CD14-positive monocyte (primary cell): Measurements from ENCODE around the gene PPFIA4. TPM values are rescaled to one million over a fixed set of nuclear protein-coding genes. Genes with fewer than 3 reads are reported as not detected.

Experiments
- DNase-seq, 3 donors: peaks; one replicate each; pipeline ENCODE4 v3.0.0-alpha.2; 2011 to 2022
- H2AFZ ChIP-seq: 2 replicates; pipeline ENCODE4 v1.6.0; 2012; ENCODE audit warnings: mild to moderate bottlenecking, low read depth, low read length, inconsistent platforms; ENCODE audit not compliant: insufficient read depth, poor library complexity, severe bottlenecking
- H3K27ac ChIP-seq, 2 donors: 1 replicate in 1 of 2; 2 replicates in 1 of 2; pipeline ENCODE4 v1.5.1; 2012 to 2013; ENCODE audit warnings: low read length in 2 of 2, control low read depth in 1 of 2, inconsistent platforms in 1 of 2, low read depth in 1 of 2, mild to moderate bottlenecking in 1 of 2
- H3K27me3 ChIP-seq, 2 donors: one replicate each; pipeline versions ENCODE4 v1.6.0 to v1.6.1; 2011 to 2013; ENCODE audit warnings: low read length in 2 of 2; ENCODE audit not compliant: control insufficient read depth in 2 of 2, insufficient read depth in 2 of 2
- H3K36me3 ChIP-seq, 2 donors: replicated peaks in 1 of 2; 1 replicate in 1 of 2; 2 replicates in 1 of 2; pipeline versions ENCODE4 v1.5.1 to v1.6.1; 2012 to 2013; ENCODE audit warnings: low read length in 2 of 2, control low read depth in 1 of 2, inconsistent platforms in 1 of 2, mild to moderate bottlenecking in 1 of 2; ENCODE audit not compliant: insufficient read depth in 2 of 2, control insufficient read depth in 1 of 2
- H3K4me1 ChIP-seq, 2 donors: 1 replicate in 1 of 2; 2 replicates in 1 of 2; pipeline versions ENCODE4 v1.5.1 to v1.6.1; 2012 to 2013; ENCODE audit warnings: low read length in 2 of 2, control low read depth in 1 of 2, inconsistent platforms in 1 of 2, mild to moderate bottlenecking in 1 of 2, moderate library complexity in 1 of 2; ENCODE audit not compliant: insufficient read depth in 2 of 2, control insufficient read depth in 1 of 2
- H3K4me2 ChIP-seq: replicated peaks from 2 replicates; pipeline ENCODE3; 2012; ENCODE audit warnings: low read length, moderate library complexity, mild to moderate bottlenecking; ENCODE audit not compliant: poor library complexity, severe bottlenecking; ENCODE audit errors: extremely low read depth
- H3K4me3 ChIP-seq, 3 experiments: fragments of 200-600 bp in 1 of 3; sonication (generic) in 1 of 3; replicated peaks in 1 of 3; 1 replicate in 2 of 3; 2 replicates in 1 of 3; pipeline ENCODE4 v1.5.1; 2011 to 2013; ENCODE audit warnings: low read length in 3 of 3, mild to moderate bottlenecking in 3 of 3, control low read depth in 2 of 3, low read depth in 2 of 3, inconsistent platforms in 1 of 3, moderate library complexity in 1 of 3
- H3K79me2 ChIP-seq: 2 replicates; pipeline ENCODE4 v1.6.0; 2012; ENCODE audit warnings: mild to moderate bottlenecking, control low read depth, inconsistent platforms, low read length, moderate library complexity; ENCODE audit not compliant: insufficient read depth
- H3K9ac ChIP-seq: 2 replicates; pipeline ENCODE4 v1.6.0; 2017; ENCODE audit warnings: low read length, mild to moderate bottlenecking; ENCODE audit not compliant: insufficient read depth, poor library complexity, severe bottlenecking
- H3K9me3 ChIP-seq, 2 donors: replicated peaks in 1 of 2; 1 replicate in 1 of 2; 2 replicates in 1 of 2; pipeline versions ENCODE4 v1.5.1 to v1.6.1; 2012 to 2013; ENCODE audit warnings: low read length in 2 of 2, control low read depth in 1 of 2; ENCODE audit not compliant: control insufficient read depth in 1 of 2, insufficient read depth in 1 of 2
- H4K20me1 ChIP-seq: 2 replicates; pipeline ENCODE4 v1.6.0; 2012; ENCODE audit warnings: mild to moderate bottlenecking, low read length, control low read depth, moderate library complexity; ENCODE audit not compliant: insufficient read depth
- H3K27ac Mint-ChIP-seq, 7 donors: one replicate each; pipeline ENCODE4 v1.8.0; 2020; ENCODE audit warnings: mild to moderate bottlenecking in 7 of 7, mixed read lengths in 7 of 7, moderate library complexity in 6 of 7, inconsistent platforms in 2 of 7
- H3K27me3 Mint-ChIP-seq, 3 donors: one replicate each; pipeline ENCODE4 v1.8.0; 2021 to 2022; ENCODE audit warnings: low read depth in 3 of 3, mild to moderate bottlenecking in 3 of 3, mixed read lengths in 3 of 3, moderate library complexity in 3 of 3, inconsistent platforms in 1 of 3
- H3K36me3 Mint-ChIP-seq, 2 donors: one replicate each; pipeline ENCODE4 v1.8.0; 2020; ENCODE audit warnings: mixed read lengths in 2 of 2, inconsistent platforms in 1 of 2, mild to moderate bottlenecking in 1 of 2
- H3K4me1 Mint-ChIP-seq: one replicate; pipeline ENCODE4 v1.8.0; 2020; ENCODE audit warnings: mild to moderate bottlenecking, mixed read lengths
- H3K4me3 Mint-ChIP-seq, 2 donors: one replicate each; pipeline ENCODE4 v1.8.0; 2020; ENCODE audit warnings: mild to moderate bottlenecking in 2 of 2, mixed read lengths in 2 of 2, moderate library complexity in 1 of 2
- H3K9me3 Mint-ChIP-seq, 7 donors: one replicate each; pipeline ENCODE4 v1.8.0; 2020 to 2022; ENCODE audit warnings: mixed read lengths in 7 of 7, mild to moderate bottlenecking in 6 of 7, moderate library complexity in 6 of 7, inconsistent platforms in 2 of 7
- WGBS: methylation state at CpG from one replicate; pipeline ENCODE4 v1.1.5; 2013; ENCODE audit warnings: missing lambda C conversion rate; ENCODE audit not compliant: insufficient coverage; 5-methylcytosine and 5-hydroxymethylcytosine counted together
- intact Hi-C, 2 donors: fragments of 100-400 bp; cut with micrococcal nuclease; formaldehyde crosslinking; loops; one replicate each; pipeline versions ENCODE4 v1.15.0 to v1.15.1; 2023
- polyA plus RNA-seq, 3 donors: library from polyadenylated mRNA; depleted of rRNA in 1 of 3; unstranded in 2 of 3; stranded (reverse) in 1 of 3; fragments of 300-500 nt in 2 of 3; fragments of >200 nt in 1 of 3; fragmentation: Illumina TruSeq in 2 of 3; gene quantifications; 1 replicate in 2 of 3; 2 replicates in 1 of 3; pipeline ENCODE4 v1.2.3, GENCODE V29; 2012 to 2021
- TF ChIP-seq, protein P1 (sequence below): fragments of 200-600 bp; IDR thresholded peaks from one replicate; pipeline ENCODE4 v1.8.0; 2022; ENCODE audit warnings: antibody characterized with exemption, mild to moderate bottlenecking

Gene PPFIA4
- polyA plus RNA-seq, 3 donors: 0.52 to 1.0 (median 0.97) TPM

DNA sequence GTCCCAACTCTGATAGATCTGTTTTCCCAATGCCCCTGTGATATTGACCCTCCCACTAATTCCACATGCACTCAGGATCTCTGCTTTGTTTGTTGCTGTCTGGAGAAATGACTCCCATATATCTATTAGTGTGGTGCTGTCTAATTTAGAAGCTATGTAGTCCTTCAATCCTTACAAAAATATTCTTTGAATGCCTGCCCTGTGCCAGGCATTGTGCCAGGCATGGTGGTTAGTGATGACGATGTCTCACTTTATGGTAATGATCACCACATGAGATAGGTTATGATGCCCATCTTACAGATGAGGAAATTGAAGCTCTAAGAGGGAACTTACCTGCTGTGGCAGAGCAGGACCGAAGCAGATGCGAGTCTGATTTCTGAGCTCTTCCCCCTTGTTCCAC, 46.6 kb downstream of the PPFIA4 start:
- Mint-ChIP-seq H3K27me3 (peaks cover 0 to 6% (median 6%) of the 10 kb centered on the region in 3 donors), H3K36me3 (peaks cover 35 to 49% of the 10 kb centered on the region in 2 donors), H3K9me3 (peaks cover 0 to 2% (median 0%) of the 10 kb centered on the region in 7 donors), H3K27ac (no peak overlapping the region), H3K4me1 (peaks cover 61% of the 10 kb centered on the region), H3K4me3 (no peak overlapping the region)
- no peak overlapping the region for H2AFZ ChIP-seq
- TF ChIP-seq, protein P1, sequence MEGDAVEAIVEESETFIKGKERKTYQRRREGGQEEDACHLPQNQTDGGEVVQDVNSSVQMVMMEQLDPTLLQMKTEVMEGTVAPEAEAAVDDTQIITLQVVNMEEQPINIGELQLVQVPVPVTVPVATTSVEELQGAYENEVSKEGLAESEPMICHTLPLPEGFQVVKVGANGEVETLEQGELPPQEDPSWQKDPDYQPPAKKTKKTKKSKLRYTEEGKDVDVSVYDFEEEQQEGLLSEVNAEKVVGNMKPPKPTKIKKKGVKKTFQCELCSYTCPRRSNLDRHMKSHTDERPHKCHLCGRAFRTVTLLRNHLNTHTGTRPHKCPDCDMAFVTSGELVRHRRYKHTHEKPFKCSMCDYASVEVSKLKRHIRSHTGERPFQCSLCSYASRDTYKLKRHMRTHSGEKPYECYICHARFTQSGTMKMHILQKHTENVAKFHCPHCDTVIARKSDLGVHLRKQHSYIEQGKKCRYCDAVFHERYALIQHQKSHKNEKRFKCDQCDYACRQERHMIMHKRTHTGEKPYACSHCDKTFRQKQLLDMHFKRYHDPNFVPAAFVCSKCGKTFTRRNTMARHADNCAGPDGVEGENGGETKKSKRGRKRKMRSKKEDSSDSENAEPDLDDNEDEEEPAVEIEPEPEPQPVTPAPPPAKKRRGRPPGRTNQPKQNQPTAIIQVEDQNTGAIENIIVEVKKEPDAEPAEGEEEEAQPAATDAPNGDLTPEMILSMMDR: no peak
- no peak for DNase-seq
- peaks cover 47 to 52% of the 10 kb centered on the region in 2 donors for H3K4me1 ChIP-seq
- no peaks in the 10 kb centered on the region for H4K20me1 ChIP-seq
- WGBS: 60% methylated on average over 1 of the region's 3 CpGs
- no peak overlapping the region for H3K27ac ChIP-seq
- H3K79me2 ChIP-seq: peaks cover 5% of the 10 kb centered on the region
- intact Hi-C loops: no loop called here
- peaks cover 0 to 10% of the 10 kb centered on the region in 2 donors for H3K36me3 ChIP-seq
- H3K9me3 ChIP-seq: no peaks in the 10 kb centered on the region
- H3K9ac ChIP-seq: no peak overlapping the region
- no peak overlapping the region for H3K4me2 ChIP-seq
- H3K4me3 ChIP-seq: no peak overlapping the region
- no peaks in the 10 kb centered on the region for H3K27me3 ChIP-seq

DNA sequence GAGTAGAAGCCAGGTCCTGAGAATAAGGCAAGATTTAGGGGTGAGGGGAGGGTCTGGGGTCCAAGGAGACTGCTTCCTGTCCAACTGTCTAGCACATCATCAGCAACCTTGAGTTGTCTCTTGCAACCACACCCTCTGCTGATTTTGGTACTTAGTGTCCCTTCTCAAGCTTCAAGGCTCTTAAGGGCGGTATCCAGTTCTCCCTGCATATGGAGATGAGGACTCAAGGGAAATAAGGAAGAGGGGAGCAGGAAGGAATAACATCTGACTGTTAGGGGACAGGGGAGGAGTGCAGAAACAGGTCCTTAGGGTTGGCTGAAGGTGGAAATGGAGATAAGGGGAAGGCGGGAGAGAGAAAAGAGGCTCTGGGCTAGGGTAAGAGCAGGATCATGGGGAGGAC, 47.2 kb downstream of the PPFIA4 start:
- no peak overlapping the region for H3K4me3 Mint-ChIP-seq
- TF ChIP-seq, protein P1: no peak
- Histone ChIP-seq H3K9ac (no peak overlapping the region), H3K4me2 (no peak overlapping the region), H3K4me3 (no peak overlapping the region), H2AFZ (no peak overlapping the region), H3K9me3 (no peaks in the 10 kb centered on the region), H3K4me1 (peaks cover 42 to 46% of the 10 kb centered on the region in 2 donors), H3K27ac (no peak overlapping the region), H3K27me3 (no peaks in the 10 kb centered on the region), H3K79me2 (peaks cover 5% of the 10 kb centered on the region), H3K36me3 (peaks cover 0 to 10% of the 10 kb centered on the region in 2 donors), H4K20me1 (no peaks in the 10 kb centered on the region)
- peaks cover 0 to 2% (median 0%) of the 10 kb centered on the region in 7 donors for H3K9me3 Mint-ChIP-seq
- intact Hi-C loops: no loop called here
- WGBS: 100% methylated on average over 1 of the region's 2 CpGs
- H3K27ac Mint-ChIP-seq: peak overlapping the region in 1 of 7 donors; percentile 55
- H3K4me1 Mint-ChIP-seq: peaks cover 55% of the 10 kb centered on the region
- no peak for DNase-seq
- H3K27me3 Mint-ChIP-seq: peaks cover 0 to 6% (median 6%) of the 10 kb centered on the region in 3 donors
- peaks cover 35 to 47% of the 10 kb centered on the region in 2 donors for H3K36me3 Mint-ChIP-seq
